Measurements from ENCODE around the gene ZNF394. TPM values are rescaled to one million over a fixed set of nuclear protein-coding genes. Genes with fewer than 3 reads are reported as not detected.

The ZNF394 gene
- total and polyA plus RNA-seq, 2 donors (not counting 3 experiments of a cell fraction or from before 2014, with no cell fraction given) = 8.6 to 22.8 TPM

DNA sequence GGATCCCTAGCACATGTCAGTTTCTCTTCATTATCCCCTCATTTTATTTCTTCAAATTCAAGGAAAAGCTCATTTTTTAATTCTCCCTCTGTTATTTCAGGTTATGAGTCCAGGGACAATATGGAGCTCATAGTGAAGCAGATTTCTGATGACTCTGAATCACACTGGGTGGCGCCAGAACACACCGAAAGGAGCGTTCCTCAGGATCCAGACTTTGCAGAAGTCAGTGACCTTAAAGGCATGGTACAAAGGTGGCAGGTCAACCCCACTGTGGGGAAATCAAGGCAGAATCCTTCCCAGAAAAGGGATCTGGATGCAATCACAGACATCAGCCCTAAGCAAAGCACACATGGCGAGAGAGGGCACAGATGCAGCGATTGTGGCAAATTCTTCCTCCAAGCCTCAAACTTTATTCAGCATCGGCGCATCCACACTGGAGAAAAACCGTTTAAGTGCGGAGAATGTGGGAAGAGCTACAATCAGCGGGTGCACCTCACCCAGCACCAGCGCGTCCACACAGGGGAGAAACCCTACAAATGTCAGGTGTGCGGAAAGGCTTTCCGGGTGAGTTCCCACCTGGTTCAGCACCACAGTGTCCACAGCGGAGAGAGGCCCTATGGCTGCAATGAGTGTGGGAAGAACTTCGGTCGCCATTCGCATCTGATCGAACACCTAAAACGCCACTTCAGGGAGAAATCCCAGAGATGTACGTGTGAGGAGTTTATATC is 25.8 kb upstream of the ZNF394 start:
- no peaks in the 10 kb centered on the region for H4K20me1 ChIP-seq (replicated peaks; ENCODE audit: control insufficient read depth, extremely low read depth, insufficient read depth, low read length)
- no peak overlapping the region for H3K9ac ChIP-seq (replicated peaks; ENCODE audit: extremely low read depth, insufficient read depth, low read length)
- H3K27me3 ChIP-seq (ENCODE audit: control insufficient read depth in 2 of 2, insufficient read depth in 2 of 2, low read length in 2 of 2) = no peaks in the 10 kb centered on the region
- peaks cover 12% of the 10 kb centered on the region in 2 experiments for H3K36me3 ChIP-seq (ENCODE audit: control insufficient read depth in 2 of 2, extremely low read depth in 1 of 2, insufficient read depth in 2 of 2, low read length in 2 of 2)
- no peaks in the 10 kb centered on the region for H3K4me1 ChIP-seq (ENCODE audit: control insufficient read depth, extremely low read depth, insufficient read depth, low read length)
- ChIA-PET CTCF (interaction anchor here (0.5 to 1.3 kb wide), 9 partner anchors 9 to 422 kb away, joined by 3 to 18 read pairs (median 3); partner anchors contain the start of genes GJC3 and ZSCAN25), POLR2A (no interaction called here)
- no peak overlapping the region for H2AFZ ChIP-seq (ENCODE audit: low read depth, low read length)
- intact Hi-C loops (cut with micrococcal nuclease) = no loop called here
- dilution Hi-C loops (cut with MboI; ENCODE audit: extremely low pct_ligation_motif_present, low sequenced_read_pairs) = no loop called here
- TF ChIP-seq, protein P1, sequence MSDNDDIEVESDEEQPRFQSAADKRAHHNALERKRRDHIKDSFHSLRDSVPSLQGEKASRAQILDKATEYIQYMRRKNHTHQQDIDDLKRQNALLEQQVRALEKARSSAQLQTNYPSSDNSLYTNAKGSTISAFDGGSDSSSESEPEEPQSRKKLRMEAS (IDR thresholded peaks at IDR 0.05; ENCODE audit: insufficient read depth, insufficient read length) = no peak
- TF ChIP-seq FOS (IDR thresholded peaks at IDR 0.05; ENCODE audit: borderline replicate concordance, insufficient read depth, low read length) (no peak), POLR2A (IDR thresholded peaks at IDR 0.05; ENCODE audit: low read depth, low read length) (no peak), EZH2 (IDR thresholded peaks at IDR 0.05; ENCODE audit: borderline replicate concordance, low read depth, low read length, severe bottlenecking) (no peak), JUN (IDR thresholded peaks at IDR 0.05; ENCODE audit: borderline replicate concordance, insufficient read depth, insufficient read length, low read depth) (no peak), GATA2 (IDR thresholded peaks at IDR 0.05; ENCODE audit: insufficient read depth, insufficient read length, low read depth, low read length) (no peak), POLR2AphosphoS5 (IDR thresholded peaks at IDR 0.05; ENCODE audit: insufficient read depth, low read depth, low read length) (no peak), MYC (IDR thresholded peaks at IDR 0.05; ENCODE audit: low read depth, low read length) (no peak)
- TF ChIP-seq, protein P2, sequence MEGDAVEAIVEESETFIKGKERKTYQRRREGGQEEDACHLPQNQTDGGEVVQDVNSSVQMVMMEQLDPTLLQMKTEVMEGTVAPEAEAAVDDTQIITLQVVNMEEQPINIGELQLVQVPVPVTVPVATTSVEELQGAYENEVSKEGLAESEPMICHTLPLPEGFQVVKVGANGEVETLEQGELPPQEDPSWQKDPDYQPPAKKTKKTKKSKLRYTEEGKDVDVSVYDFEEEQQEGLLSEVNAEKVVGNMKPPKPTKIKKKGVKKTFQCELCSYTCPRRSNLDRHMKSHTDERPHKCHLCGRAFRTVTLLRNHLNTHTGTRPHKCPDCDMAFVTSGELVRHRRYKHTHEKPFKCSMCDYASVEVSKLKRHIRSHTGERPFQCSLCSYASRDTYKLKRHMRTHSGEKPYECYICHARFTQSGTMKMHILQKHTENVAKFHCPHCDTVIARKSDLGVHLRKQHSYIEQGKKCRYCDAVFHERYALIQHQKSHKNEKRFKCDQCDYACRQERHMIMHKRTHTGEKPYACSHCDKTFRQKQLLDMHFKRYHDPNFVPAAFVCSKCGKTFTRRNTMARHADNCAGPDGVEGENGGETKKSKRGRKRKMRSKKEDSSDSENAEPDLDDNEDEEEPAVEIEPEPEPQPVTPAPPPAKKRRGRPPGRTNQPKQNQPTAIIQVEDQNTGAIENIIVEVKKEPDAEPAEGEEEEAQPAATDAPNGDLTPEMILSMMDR (IDR thresholded peaks at IDR 0.05; ENCODE audit: extremely low read depth in 1 of 2, insufficient read depth in 1 of 2, low read depth in 1 of 2, low read length in 2 of 2) = no peak
- DNase-seq (ENCODE audit: low read depth, low spot score) (no peak), FAIRE-seq (no peak)
- H3K4me2 ChIP-seq (ENCODE audit: insufficient read depth, low read length) = no peak overlapping the region
- no TSS peak for BruUV-seq (replicated peaks)
- H3K9me1 ChIP-seq (replicated peaks; ENCODE audit: control insufficient read depth, extremely low read depth, insufficient read depth, low read length) = no peaks in the 10 kb centered on the region
- no peak overlapping the region for H3K27ac ChIP-seq (ENCODE audit: insufficient read depth, low read depth, low read length)
- H3K4me3 ChIP-seq (replicated peaks in 1 of 3; ENCODE audit: insufficient read depth in 1 of 3, low read depth in 1 of 3, low read length in 3 of 3) = no peak overlapping the region
- no peaks in the 10 kb centered on the region for H3K79me2 ChIP-seq (ENCODE audit: control insufficient read depth, insufficient read depth, low read length)
- peaks cover 2% of the 10 kb centered on the region for H3K9me3 ChIP-seq (replicated peaks; ENCODE audit: control insufficient read depth, insufficient read depth, low read length)
